Measurements from ENCODE around the gene ADGRF3.

Gene ADGRF3

DNA sequence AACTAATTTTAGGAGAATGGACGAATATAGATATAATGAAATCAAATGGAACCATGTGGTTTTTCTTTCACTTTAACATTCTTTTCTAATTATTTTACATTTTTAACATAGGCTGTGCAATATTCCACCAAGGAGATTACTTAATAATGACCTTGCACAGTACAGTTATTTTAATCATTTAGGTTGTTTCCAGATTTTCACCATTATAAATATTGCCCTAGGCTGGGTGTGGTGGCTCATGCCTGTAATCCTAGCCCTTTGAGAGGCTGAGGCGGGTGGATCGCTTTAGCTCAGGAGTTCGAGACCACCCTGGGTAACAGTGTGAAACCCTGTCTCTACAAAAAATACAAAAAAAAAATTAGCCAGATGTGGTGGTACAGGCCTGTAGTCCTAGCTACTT, 40.6 kb upstream of the ADGRF3 start:
- no peaks in the 10 kb centered on the region for H3K9me3 ChIP-seq (replicated peaks; ENCODE audit: insufficient read depth, low read length)
- no peak overlapping the region for H3K27ac ChIP-seq (ENCODE audit: low read length)
- no peak overlapping the region for H3K4me3 ChIP-seq (ENCODE audit: low read length)
- H3K9ac ChIP-seq (ENCODE audit: low read length), result no peak overlapping the region
- H3K4me1 ChIP-seq (ENCODE audit: low read length), result 0 out of 2 replicates have a peak, but pooled peaks cover 7% of the 10 kb centered on the region
- no peaks in the 10 kb centered on the region for H3F3A ChIP-seq (ENCODE audit: insufficient read depth, low read length)
- H3K4me2 ChIP-seq (ENCODE audit: low read depth, low read length), result no peak overlapping the region
- no peak for DNase-seq
- no peaks in the 10 kb centered on the region for H3K79me2 ChIP-seq (ENCODE audit: low read length)
- no peaks in the 10 kb centered on the region for H4K20me1 ChIP-seq (ENCODE audit: insufficient read depth, low read length)
- no peaks in the 10 kb centered on the region for H3K9me2 ChIP-seq (replicated peaks; ENCODE audit: insufficient read depth, low read length)
- H3K36me3 ChIP-seq (replicated peaks; ENCODE audit: insufficient read depth, low read length), result peaks cover 13% of the 10 kb centered on the region; the same call in 1 of the 2 replicates
- no peak overlapping the region for H2AFZ ChIP-seq (ENCODE audit: low read length)
- no peak for TF ChIP-seq EZH2phosphoT487 (IDR thresholded peaks at IDR 0.05; ENCODE audit: low read length)
- no peak for TF ChIP-seq EZH2 (optimal IDR thresholded peaks at IDR 0.05; ENCODE audit: low read depth, low read length)
- TF ChIP-seq, protein P1, sequence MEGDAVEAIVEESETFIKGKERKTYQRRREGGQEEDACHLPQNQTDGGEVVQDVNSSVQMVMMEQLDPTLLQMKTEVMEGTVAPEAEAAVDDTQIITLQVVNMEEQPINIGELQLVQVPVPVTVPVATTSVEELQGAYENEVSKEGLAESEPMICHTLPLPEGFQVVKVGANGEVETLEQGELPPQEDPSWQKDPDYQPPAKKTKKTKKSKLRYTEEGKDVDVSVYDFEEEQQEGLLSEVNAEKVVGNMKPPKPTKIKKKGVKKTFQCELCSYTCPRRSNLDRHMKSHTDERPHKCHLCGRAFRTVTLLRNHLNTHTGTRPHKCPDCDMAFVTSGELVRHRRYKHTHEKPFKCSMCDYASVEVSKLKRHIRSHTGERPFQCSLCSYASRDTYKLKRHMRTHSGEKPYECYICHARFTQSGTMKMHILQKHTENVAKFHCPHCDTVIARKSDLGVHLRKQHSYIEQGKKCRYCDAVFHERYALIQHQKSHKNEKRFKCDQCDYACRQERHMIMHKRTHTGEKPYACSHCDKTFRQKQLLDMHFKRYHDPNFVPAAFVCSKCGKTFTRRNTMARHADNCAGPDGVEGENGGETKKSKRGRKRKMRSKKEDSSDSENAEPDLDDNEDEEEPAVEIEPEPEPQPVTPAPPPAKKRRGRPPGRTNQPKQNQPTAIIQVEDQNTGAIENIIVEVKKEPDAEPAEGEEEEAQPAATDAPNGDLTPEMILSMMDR (IDR thresholded peaks at IDR 0.05; ENCODE audit: low read length), result no peak
- H3K27me3 ChIP-seq (replicated peaks; ENCODE audit: insufficient read depth, low read length), result no peaks in the 10 kb centered on the region

DNA sequence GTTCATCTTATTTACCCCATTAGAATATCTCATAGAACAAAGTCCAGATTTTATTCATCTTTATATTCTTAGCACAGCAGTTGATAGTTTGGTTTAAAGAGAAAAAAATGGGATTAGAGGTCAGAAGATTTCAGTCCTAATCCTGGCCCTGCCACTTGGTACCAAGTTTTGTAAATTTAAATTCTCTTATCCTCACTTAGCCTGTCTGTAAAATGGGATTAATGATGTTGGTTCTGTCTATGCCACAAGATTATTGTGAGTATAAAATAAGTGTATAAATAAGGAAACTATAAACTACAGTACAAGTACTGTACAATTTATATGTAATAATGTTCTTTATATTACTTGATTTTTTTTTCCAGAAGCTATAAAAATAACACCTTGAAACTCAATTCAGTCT, 38.0 kb upstream of the ADGRF3 start:
- Histone ChIP-seq H4K20me1 (ENCODE audit: insufficient read depth, low read length) (no peaks in the 10 kb centered on the region), H3K9me3 (replicated peaks; ENCODE audit: insufficient read depth, low read length) (no peaks in the 10 kb centered on the region), H3K4me1 (ENCODE audit: low read length) (0 out of 2 replicates have a peak, but pooled peaks cover 7% of the 10 kb centered on the region), H3K4me3 (ENCODE audit: low read length) (no peak overlapping the region), H3K79me2 (ENCODE audit: low read length) (no peaks in the 10 kb centered on the region), H3K9ac (ENCODE audit: low read length) (no peak overlapping the region), H3K27me3 (replicated peaks; ENCODE audit: insufficient read depth, low read length) (no peaks in the 10 kb centered on the region), H3K9me2 (replicated peaks; ENCODE audit: insufficient read depth, low read length) (no peaks in the 10 kb centered on the region), H3K27ac (ENCODE audit: low read length) (no peak overlapping the region), H3F3A (ENCODE audit: insufficient read depth, low read length) (0 out of 2 replicates have a peak, but pooled peaks cover 6% of the 10 kb centered on the region), H2AFZ (ENCODE audit: low read length) (no peak overlapping the region), H3K4me2 (ENCODE audit: low read depth, low read length) (no peak overlapping the region), H3K36me3 (replicated peaks; ENCODE audit: insufficient read depth, low read length) (peaks cover 16% of the 10 kb centered on the region; the same call in 1 of the 2 replicates)
- no peak for TF ChIP-seq EZH2 (optimal IDR thresholded peaks at IDR 0.05; ENCODE audit: low read depth, low read length)
- no peak for TF ChIP-seq EZH2phosphoT487 (IDR thresholded peaks at IDR 0.05; ENCODE audit: low read length)
- TF ChIP-seq, protein P1 (IDR thresholded peaks at IDR 0.05; ENCODE audit: low read length), result no peak
- no peak for DNase-seq

DNA sequence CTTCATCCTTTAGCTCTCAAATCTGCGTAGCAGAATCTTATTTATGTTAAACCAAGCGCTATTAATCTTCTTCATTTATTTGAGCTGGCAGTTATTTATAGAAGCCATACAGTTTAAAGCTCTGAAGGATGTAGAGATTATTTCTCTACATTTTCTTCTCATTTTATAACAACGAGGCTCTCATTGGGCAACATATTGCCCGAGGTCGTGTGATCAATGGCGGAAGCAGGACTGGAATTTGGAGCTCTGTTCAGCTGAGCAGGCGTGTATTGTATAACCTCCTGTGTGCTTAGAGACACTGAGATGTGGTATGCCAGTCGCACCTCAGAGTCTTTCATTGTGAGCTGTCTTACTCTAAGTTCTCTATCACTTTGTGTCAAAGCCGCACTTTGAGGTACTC, 37.6 kb upstream of the ADGRF3 start:
- H3K27ac ChIP-seq (ENCODE audit: low read length), result no peak overlapping the region
- H3F3A ChIP-seq (ENCODE audit: insufficient read depth, low read length), result 0 out of 2 replicates have a peak, but pooled peaks cover 6% of the 10 kb centered on the region
- H3K4me1 ChIP-seq (ENCODE audit: low read length), result 0 out of 2 replicates have a peak, but pooled peaks cover 7% of the 10 kb centered on the region
- H3K9me2 ChIP-seq (replicated peaks; ENCODE audit: insufficient read depth, low read length), result no peaks in the 10 kb centered on the region
- no peak overlapping the region for H3K4me2 ChIP-seq (ENCODE audit: low read depth, low read length)
- H3K36me3 ChIP-seq (replicated peaks; ENCODE audit: insufficient read depth, low read length), result peaks cover 16% of the 10 kb centered on the region; the same call in 1 of the 2 replicates
- TF ChIP-seq EZH2phosphoT487 (IDR thresholded peaks at IDR 0.05; ENCODE audit: low read length) (no peak), EZH2 (optimal IDR thresholded peaks at IDR 0.05; ENCODE audit: low read depth, low read length) (no peak)
- TF ChIP-seq, protein P1 (IDR thresholded peaks at IDR 0.05; ENCODE audit: low read length), result no peak
- no peak for DNase-seq
- no peaks in the 10 kb centered on the region for H4K20me1 ChIP-seq (ENCODE audit: insufficient read depth, low read length)
- no peaks in the 10 kb centered on the region for H3K27me3 ChIP-seq (replicated peaks; ENCODE audit: insufficient read depth, low read length)
- no peaks in the 10 kb centered on the region for H3K9me3 ChIP-seq (replicated peaks; ENCODE audit: insufficient read depth, low read length)
- H3K9ac ChIP-seq (ENCODE audit: low read length), result no peak overlapping the region
- no peak overlapping the region for H2AFZ ChIP-seq (ENCODE audit: low read length)
- H3K4me3 ChIP-seq (ENCODE audit: low read length), result no peak overlapping the region
- no peaks in the 10 kb centered on the region for H3K79me2 ChIP-seq (ENCODE audit: low read length)
